LNCaP clone FGC (cell line): Measurements from ENCODE around the gene FBXO31.

ENCODE experiments used
- DNase-seq: peaks from one replicate; pipeline ENCODE4 v3.0.0-alpha.2; 2011; ENCODE audit warnings: low read depth
- H3K4me3 ChIP-seq: 2 replicates; pipeline ENCODE4 v1.5.1; 2011; ENCODE audit warnings: mild to moderate bottlenecking, low read depth, low read length, control low read depth
- CTCF ChIP-seq: IDR thresholded peaks from 2 replicates; pipeline ENCODE4 v1.5.1; 2012; ENCODE audit warnings: mild to moderate bottlenecking; ENCODE audit not compliant: control insufficient read depth, insufficient read depth; ENCODE audit errors: extremely low read depth

The FBXO31 gene

GRCh38 chr16:87351320-87351698, 32.3 kb downstream of the FBXO31 start:
- H3K4me3 ChIP-seq: no peak overlapping the region
- no peak for DNase-seq
- no peak for TF ChIP-seq CTCF

- TF ChIP-seq CTCF: no peak
- H3K4me3 ChIP-seq: no peak overlapping the region
- DNase-seq: no peak
These were observed 32.8 kb downstream of the FBXO31 start for GRCh38 chr16:87350681-87351319.

- TF ChIP-seq CTCF: no peak
- H3K4me3 ChIP-seq: no peak overlapping the region
- no peak for DNase-seq
These were observed 33.5 kb downstream of the FBXO31 start for GRCh38 chr16:87350031-87350430.

- TF ChIP-seq CTCF: no peak
- DNase-seq: no peak
- no peak overlapping the region for H3K4me3 ChIP-seq
These were observed 34.9 kb downstream of the FBXO31 start for GRCh38 chr16:87348616-87349157.

GRCh38 chr16:87347932-87348615, 35.5 kb downstream of the FBXO31 start:
- DNase-seq: no peak
- no peak overlapping the region for H3K4me3 ChIP-seq
- no peak for TF ChIP-seq CTCF

GRCh38 chr16:87346517-87347060, 37.0 kb downstream of the FBXO31 start:
- H3K4me3 ChIP-seq: no peak overlapping the region
- no peak for TF ChIP-seq CTCF
- DNase-seq: no peak
